ENCODE measurements around the gene SOHLH1. TPM values are rescaled to one million over a fixed set of nuclear protein-coding genes. Genes with fewer than 3 reads are reported as not detected.

SOHLH1 gene
- total RNA-seq, 1 donor from 2014 or later = not detected

GRCh38 chr9:135737840-135738521 is 38.7 kb upstream of the SOHLH1 start:
- Mint-ChIP-seq H3K27ac (no peak overlapping the region), H3K4me1 (ENCODE audit: low read depth) (no peaks in the 10 kb centered on the region), H3K27me3 (ENCODE audit: insufficient read depth) (no peaks in the 10 kb centered on the region), H3K4me3 (no peak overlapping the region), H3K36me3 (ENCODE audit: low read depth) (no peaks in the 10 kb centered on the region), H3K9me3 (no peaks in the 10 kb centered on the region)
- no peak for DNase-seq (ENCODE audit: low spot score)
- intact Hi-C loops (cut with micrococcal nuclease) = no loop called here

GRCh38 chr9:135736979-135737839 is 37.9 kb upstream of the SOHLH1 start:
- H3K4me1 Mint-ChIP-seq (ENCODE audit: low read depth) = no peaks in the 10 kb centered on the region
- intact Hi-C loops (cut with micrococcal nuclease) = no loop called here

DNA sequence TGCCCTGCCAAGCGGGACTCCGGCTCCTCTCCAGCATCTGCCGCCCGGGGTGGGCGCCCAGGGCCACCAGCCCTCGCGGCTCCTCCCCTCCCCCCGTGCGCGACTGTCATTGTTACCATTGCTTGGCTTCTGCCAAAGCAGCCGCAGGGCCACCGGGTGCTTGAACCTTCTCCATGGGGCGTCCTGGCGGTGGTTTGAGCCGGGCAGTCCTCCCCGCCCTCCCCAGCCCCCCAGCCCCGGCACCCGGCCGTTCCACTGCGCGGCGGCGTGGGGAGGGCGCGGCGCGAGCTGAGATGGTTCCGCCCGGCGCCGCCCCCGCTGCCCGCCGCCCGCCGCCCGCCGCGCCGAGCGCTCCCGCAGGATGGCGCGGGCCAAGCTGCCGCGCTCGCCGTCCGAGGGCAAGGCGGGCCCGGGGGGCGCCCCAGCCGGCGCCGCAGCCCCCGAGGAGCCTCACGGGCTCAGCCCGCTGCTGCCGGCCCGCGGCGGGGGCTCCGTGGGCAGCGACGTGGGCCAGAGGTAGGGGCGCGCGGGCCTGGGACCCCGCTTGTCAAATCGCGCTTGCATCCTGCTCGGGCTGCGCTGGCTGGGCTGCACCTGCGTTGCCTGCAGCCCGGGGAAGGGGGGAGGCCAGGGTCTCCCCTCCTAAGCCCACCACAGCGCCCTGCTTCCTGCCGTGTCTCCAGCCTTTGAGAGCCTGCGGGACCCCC is 37.1 kb upstream of the SOHLH1 start:
- peaks cover 9% of the 10 kb centered on the region for H3K9me3 Mint-ChIP-seq
- intact Hi-C loops (cut with micrococcal nuclease) = no loop called here
- H3K4me1 Mint-ChIP-seq (ENCODE audit: low read depth) = no peaks in the 10 kb centered on the region
- no peak overlapping the region for H3K4me3 Mint-ChIP-seq
- no peak overlapping the region for H3K27ac Mint-ChIP-seq
- no peaks in the 10 kb centered on the region for H3K36me3 Mint-ChIP-seq (ENCODE audit: low read depth)
- no peak for DNase-seq (ENCODE audit: low spot score)
- no peaks in the 10 kb centered on the region for H3K27me3 Mint-ChIP-seq (ENCODE audit: insufficient read depth)

More at GRCh38 chr9:135736979-135737839, 37.9 kb upstream of the SOHLH1 start:
- Mint-ChIP-seq H3K9me3 (peaks cover 5% of the 10 kb centered on the region), H3K27ac (no peak overlapping the region), H3K36me3 (ENCODE audit: low read depth) (no peaks in the 10 kb centered on the region), H3K27me3 (ENCODE audit: insufficient read depth) (no peaks in the 10 kb centered on the region), H3K4me3 (no peak overlapping the region)
- DNase-seq (ENCODE audit: low spot score) = no peak

GRCh38 chr9:135734616-135735144 is 35.4 kb upstream of the SOHLH1 start:
- intact Hi-C loops (cut with micrococcal nuclease) = no loop called here
- H3K36me3 Mint-ChIP-seq (ENCODE audit: low read depth) = no peaks in the 10 kb centered on the region
- H3K4me3 Mint-ChIP-seq = no peak overlapping the region
- H3K4me1 Mint-ChIP-seq (ENCODE audit: low read depth) = no peaks in the 10 kb centered on the region
- H3K27me3 Mint-ChIP-seq (ENCODE audit: insufficient read depth) = no peaks in the 10 kb centered on the region
- no peak for DNase-seq (ENCODE audit: low spot score)
- H3K9me3 Mint-ChIP-seq = peaks cover 15% of the 10 kb centered on the region
- no peak overlapping the region for H3K27ac Mint-ChIP-seq

- Mint-ChIP-seq H3K4me3 (no peak overlapping the region), H3K9me3 (peaks cover 15% of the 10 kb centered on the region), H3K27ac (no peak overlapping the region), H3K4me1 (ENCODE audit: low read depth) (no peaks in the 10 kb centered on the region), H3K36me3 (ENCODE audit: low read depth) (no peaks in the 10 kb centered on the region), H3K27me3 (ENCODE audit: insufficient read depth) (no peaks in the 10 kb centered on the region)
- DNase-seq (ENCODE audit: low spot score) = no peak
- intact Hi-C loops (cut with micrococcal nuclease) = no loop called here
Measured at GRCh38 chr9:135732569-135733257, 33.4 kb upstream of the SOHLH1 start.

DNA sequence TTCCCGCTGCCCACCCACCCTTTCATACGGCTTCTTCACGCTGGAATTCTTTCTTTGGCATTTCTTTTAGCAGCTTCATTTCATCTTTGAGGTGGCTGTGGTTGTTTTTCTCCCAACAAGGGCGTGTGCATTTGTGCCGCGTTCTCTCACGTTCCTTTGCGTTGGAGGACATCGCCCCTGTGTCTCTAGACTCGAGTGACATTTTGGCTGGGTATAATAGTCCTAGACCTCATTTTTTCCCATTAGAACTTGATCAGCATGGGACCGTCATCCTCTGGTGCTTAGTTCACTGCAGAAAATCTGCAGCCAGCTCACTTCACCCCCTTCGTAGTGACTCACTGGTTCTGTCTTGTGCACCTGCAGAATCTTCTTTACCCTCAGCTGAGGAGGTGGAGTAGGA is 32.2 kb upstream of the SOHLH1 start:
- Mint-ChIP-seq H3K9me3 (peaks cover 15% of the 10 kb centered on the region), H3K36me3 (ENCODE audit: low read depth) (no peaks in the 10 kb centered on the region), H3K27me3 (ENCODE audit: insufficient read depth) (no peaks in the 10 kb centered on the region), H3K4me1 (ENCODE audit: low read depth) (no peaks in the 10 kb centered on the region), H3K4me3 (no peak overlapping the region), H3K27ac (no peak overlapping the region)
- no peak for DNase-seq (ENCODE audit: low spot score)
- intact Hi-C loops (cut with micrococcal nuclease) = no loop called here

- no peaks in the 10 kb centered on the region for H3K36me3 Mint-ChIP-seq (ENCODE audit: low read depth)
- DNase-seq (ENCODE audit: low spot score) = no peak
- peaks cover 15% of the 10 kb centered on the region for H3K9me3 Mint-ChIP-seq
- intact Hi-C loops (cut with micrococcal nuclease) = no loop called here
- no peaks in the 10 kb centered on the region for H3K4me1 Mint-ChIP-seq (ENCODE audit: low read depth)
- no peak overlapping the region for H3K4me3 Mint-ChIP-seq
- H3K27me3 Mint-ChIP-seq (ENCODE audit: insufficient read depth) = no peaks in the 10 kb centered on the region
- no peak overlapping the region for H3K27ac Mint-ChIP-seq
Measured at GRCh38 chr9:135729480-135729879, 30.2 kb upstream of the SOHLH1 start.

DNA sequence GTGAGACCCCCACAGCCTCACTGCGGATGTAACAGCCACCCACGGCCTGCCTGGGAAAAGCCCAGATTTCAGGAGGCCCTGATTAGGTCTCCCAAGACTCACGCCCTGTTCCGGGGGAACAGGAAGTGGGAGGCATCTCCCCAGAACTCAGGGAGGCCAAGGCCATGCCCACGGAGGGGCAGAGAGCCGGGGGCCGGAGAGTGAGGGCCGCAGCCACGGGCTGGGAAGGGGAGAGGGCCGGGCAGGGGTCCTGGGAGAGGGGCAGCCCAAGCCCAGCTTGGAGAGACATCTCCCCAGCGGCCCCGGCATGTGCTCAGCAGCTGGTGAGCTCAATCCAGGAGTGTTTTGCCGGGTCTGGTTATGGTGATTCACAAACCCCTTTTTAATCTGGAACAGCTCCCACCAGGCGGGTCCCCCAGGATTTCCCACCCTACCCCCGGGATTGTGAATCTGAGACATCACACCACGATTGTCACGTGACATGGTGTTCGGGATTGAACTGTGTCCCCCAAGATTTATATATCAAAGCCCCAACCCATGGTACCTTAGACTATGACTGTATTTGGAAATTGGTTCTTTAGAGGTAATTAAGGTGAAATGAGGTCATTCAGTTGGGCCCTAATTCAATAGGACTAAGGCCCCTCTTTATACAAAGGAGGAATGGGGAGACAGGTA is 29.3 kb upstream of the SOHLH1 start:
- Mint-ChIP-seq H3K27me3 (ENCODE audit: insufficient read depth) (no peaks in the 10 kb centered on the region), H3K4me3 (no peak overlapping the region), H3K9me3 (peaks cover 15% of the 10 kb centered on the region), H3K4me1 (ENCODE audit: low read depth) (no peaks in the 10 kb centered on the region), H3K36me3 (ENCODE audit: low read depth) (no peaks in the 10 kb centered on the region), H3K27ac (no peak overlapping the region)
- no peak for DNase-seq (ENCODE audit: low spot score)
- intact Hi-C loops (cut with micrococcal nuclease) = no loop called here

DNA sequence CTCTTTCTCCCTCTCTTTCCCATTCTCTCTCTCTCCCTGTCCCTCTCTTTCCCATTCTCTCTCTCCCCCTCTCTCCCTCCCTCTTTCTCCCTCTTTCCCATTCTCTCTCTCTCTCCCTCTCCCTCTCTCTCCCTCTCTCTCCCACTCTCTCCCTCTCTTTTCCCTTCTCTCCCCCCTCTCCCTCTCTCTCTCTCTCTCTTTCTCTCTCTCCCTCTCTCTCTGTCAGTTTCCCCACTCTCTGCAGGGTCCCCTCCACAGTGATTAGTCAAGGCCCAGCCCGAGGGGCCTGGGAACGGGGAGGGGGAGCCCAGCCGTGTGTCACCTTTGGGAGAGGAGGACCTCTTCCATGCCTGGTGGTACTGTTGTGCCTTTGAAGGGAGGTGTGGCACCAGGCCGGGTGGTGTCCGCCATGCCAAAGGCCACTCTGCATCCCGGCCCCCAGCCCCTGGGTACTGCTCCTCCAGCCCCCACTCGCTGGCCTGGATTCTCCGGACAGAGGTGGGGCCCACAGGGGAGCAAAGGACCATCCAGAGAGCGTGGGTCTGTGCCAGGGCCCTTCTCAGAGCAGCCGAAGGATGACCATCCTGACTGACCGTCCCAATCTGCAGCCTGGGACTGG is 28.1 kb upstream of the SOHLH1 start:
- Mint-ChIP-seq H3K4me3 (no peak overlapping the region), H3K36me3 (ENCODE audit: low read depth) (no peaks in the 10 kb centered on the region), H3K27ac (no peak overlapping the region), H3K9me3 (peaks cover 10% of the 10 kb centered on the region), H3K4me1 (ENCODE audit: low read depth) (no peaks in the 10 kb centered on the region), H3K27me3 (ENCODE audit: insufficient read depth) (no peaks in the 10 kb centered on the region)
- intact Hi-C loops (cut with micrococcal nuclease) = no loop called here
- DNase-seq (ENCODE audit: low spot score) = no peak

DNA sequence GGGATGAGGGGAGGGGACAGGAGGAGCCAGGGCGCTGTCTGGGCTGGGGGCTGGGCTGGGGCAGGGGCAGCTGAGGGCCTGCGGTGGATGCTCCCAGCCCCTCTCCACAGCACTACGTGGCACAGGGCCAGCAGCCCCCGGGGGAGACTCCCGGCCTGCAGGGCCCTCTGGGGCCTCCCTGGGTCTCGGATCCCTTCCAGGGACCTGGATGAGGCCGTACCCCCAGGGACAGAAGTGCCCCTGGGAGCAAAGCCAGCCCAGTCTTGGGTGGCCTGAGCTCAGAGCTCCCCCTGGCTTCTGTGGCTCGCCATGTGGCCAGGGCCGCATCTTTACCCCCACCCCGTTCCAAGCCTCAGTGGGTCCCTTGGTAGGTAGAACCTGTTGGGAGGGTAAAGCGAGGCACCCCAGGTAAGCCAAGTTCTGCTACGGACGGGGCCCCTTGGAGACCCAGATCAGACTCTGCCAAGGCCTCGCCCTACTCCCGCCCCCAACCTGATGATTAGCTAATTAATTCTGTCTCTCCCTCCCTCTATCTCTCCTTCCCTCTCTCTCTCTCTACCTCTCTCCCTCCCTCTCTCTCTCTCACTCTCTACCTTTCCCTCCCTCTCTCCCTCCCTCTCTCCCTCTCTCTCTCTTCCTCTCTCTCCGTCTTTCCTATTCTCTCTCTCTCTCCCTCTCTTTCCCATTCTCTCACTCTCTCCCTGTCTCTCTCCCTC is 27.0 kb upstream of the SOHLH1 start:
- no peak for DNase-seq (ENCODE audit: low spot score)
- H3K36me3 Mint-ChIP-seq (ENCODE audit: low read depth) = no peaks in the 10 kb centered on the region
- H3K4me3 Mint-ChIP-seq = no peak overlapping the region
- no peaks in the 10 kb centered on the region for H3K4me1 Mint-ChIP-seq (ENCODE audit: low read depth)
- peaks cover 5% of the 10 kb centered on the region for H3K9me3 Mint-ChIP-seq
- no peaks in the 10 kb centered on the region for H3K27me3 Mint-ChIP-seq (ENCODE audit: insufficient read depth)
- intact Hi-C loops (cut with micrococcal nuclease) = no loop called here
- no peak overlapping the region for H3K27ac Mint-ChIP-seq

DNA sequence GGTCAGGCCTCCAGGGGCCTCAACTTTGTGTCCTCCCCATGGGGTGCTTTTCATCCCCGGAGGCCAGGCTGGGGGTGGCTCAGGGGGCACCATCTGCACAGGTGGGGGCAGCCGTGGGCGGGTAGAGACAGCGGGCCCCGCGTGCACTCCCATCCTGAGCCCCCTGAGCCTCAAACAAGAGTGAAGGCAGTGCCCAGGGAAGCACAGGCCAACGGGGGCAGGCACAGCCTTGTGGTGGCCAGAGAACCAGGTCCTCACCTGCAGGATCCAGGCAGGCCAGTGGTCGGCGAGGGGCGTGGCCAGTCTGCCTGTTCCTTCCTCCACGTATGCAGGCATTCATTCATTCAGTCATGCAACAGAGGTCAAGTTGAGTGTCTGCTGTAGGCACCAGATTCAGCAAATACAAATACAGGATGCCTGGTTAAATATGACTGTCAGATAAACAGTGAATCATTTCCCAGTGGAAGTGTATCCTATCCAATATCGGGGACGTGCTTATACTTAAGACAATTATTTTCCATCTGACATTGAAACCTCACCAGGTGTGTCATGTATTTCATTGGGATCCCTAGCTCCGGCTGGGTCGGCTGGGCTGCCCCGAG is 25.0 kb upstream of the SOHLH1 start:
- no peak overlapping the region for H3K27ac Mint-ChIP-seq
- H3K27me3 Mint-ChIP-seq (ENCODE audit: insufficient read depth) = no peaks in the 10 kb centered on the region
- intact Hi-C loops (cut with micrococcal nuclease) = no loop called here
- no peaks in the 10 kb centered on the region for H3K4me1 Mint-ChIP-seq (ENCODE audit: low read depth)
- no peaks in the 10 kb centered on the region for H3K36me3 Mint-ChIP-seq (ENCODE audit: low read depth)
- no peak for DNase-seq (ENCODE audit: low spot score)
- H3K4me3 Mint-ChIP-seq = no peak overlapping the region
- H3K9me3 Mint-ChIP-seq = no peaks in the 10 kb centered on the region

Data from activated T-helper 1 cell treated with anti-CD3 and anti-CD28 coated beads, Interleukin-12 subunit alpha, Interleukin-12 subunit beta, Interleukin-2, Interleukin-4 antibody, amounts not matched to agents 30 ng/mL and 10 ng/mL and 1 ng/mL, durations not matched to agents 14 hours and 24 hours and 36 hours (primary cell).